GM12878 (cell line): ENCODE results near the gene WFDC12. TPM values are rescaled to one million over a fixed set of nuclear protein-coding genes. Genes with fewer than 3 reads are reported as not detected.

Experiments used
- ATAC-seq: fragments of 200-7000 bp; cut with Tn5 transposase; 3 replicates; pipeline ENCODE4 v1.9.1; 2020; ENCODE audit warnings: mild to moderate bottlenecking, moderate library complexity
- BruUV-seq: library from RNA; stranded (reverse); fragments of 400-500 nt; replicated peaks from 2 replicates; lab custom pipeline; 2021; lab: Mats Ljungman, UMichigan
- CTCF ChIA-PET: fragments of 300-600 bp; sonication (Branson Sonifier 250); formaldehyde crosslinking; extraction: SDS; loops from one replicate; lab custom pipeline; 2021; ENCODE audit warnings: inconsistent platforms; lab: Yijun Ruan, JAX
- POLR2A ChIA-PET: fragments of 350-600 bp; formaldehyde crosslinking; extraction: SDS; loops from one replicate; lab custom pipeline; 2021; ENCODE audit warnings: inconsistent platforms; lab: Charles Lee
- RAD21 ChIA-PET: fragments of 300-600 bp; sonication (Branson Sonifier 250); formaldehyde crosslinking; loops from one replicate; lab custom pipeline; 2023; ENCODE audit warnings: antibody characterized with exemption; ENCODE audit not compliant: unreplicated experiment; lab: Charles Lee
- SMC1A ChIA-PET: fragments of 300-600 bp; sonication (Branson Sonifier 250); formaldehyde crosslinking; loops from one replicate; lab custom pipeline; 2023; ENCODE audit not compliant: unreplicated experiment, uncharacterized antibody; lab: Charles Lee
- DNase-seq: peaks from one replicate; pipeline ENCODE4 v3.0.0-alpha.2; 2011; ENCODE audit warnings: low read depth, low spot score
- FAIRE-seq: peaks from 3 replicates; lab custom pipeline; 2011; peaks lifted over from hg19 to GRCh38; lab: Jason Lieb, UNC
- H2AFZ ChIP-seq: 2 replicates; pipeline ENCODE4 v1.6.0; 2011; ENCODE audit warnings: low read depth, low read length, control low read depth; ENCODE audit not compliant: control insufficient read depth
- H3K27ac ChIP-seq: 2 replicates; pipeline ENCODE4 v1.5.1; 2011; ENCODE audit warnings: control low read depth; ENCODE audit not compliant: control insufficient read depth, insufficient read depth
- H3K27me3 ChIP-seq, 2 experiments: replicated peaks in 1 of 2; 2 replicates each; pipeline versions ENCODE4 v1.6.0 to v1.6.1; 2011; ENCODE audit warnings: low read length in 1 of 2; ENCODE audit not compliant: control insufficient read depth in 2 of 2, insufficient read depth in 2 of 2
- H3K36me3 ChIP-seq, 2 experiments: 2 replicates each; pipeline ENCODE4 v1.5.1; 2011; ENCODE audit warnings: low read length in 1 of 2; ENCODE audit not compliant: control insufficient read depth in 2 of 2, insufficient read depth in 2 of 2
- H3K4me1 ChIP-seq: 2 replicates; pipeline ENCODE4 v1.6.1; 2011; ENCODE audit warnings: mild to moderate bottlenecking, low read length, moderate library complexity, mixed read lengths; ENCODE audit not compliant: control insufficient read depth, insufficient read depth
- H3K4me2 ChIP-seq: 2 replicates; pipeline ENCODE4 v1.6.0; 2011; ENCODE audit warnings: control low read depth; ENCODE audit not compliant: control insufficient read depth, insufficient read depth
- H3K4me3 ChIP-seq: fragments of 200-600 bp; sonication (generic); 2 replicates; pipeline ENCODE4 v1.5.1; 2016
- H3K79me2 ChIP-seq: 2 replicates; pipeline ENCODE4 v1.6.0; 2011; ENCODE audit warnings: low read length; ENCODE audit not compliant: control insufficient read depth, insufficient read depth
- H3K9ac ChIP-seq: 2 replicates; pipeline ENCODE4 v1.8.0; 2011; ENCODE audit warnings: low read length, control low read depth, mixed read lengths; ENCODE audit not compliant: control insufficient read depth, insufficient read depth
- H3K9me3 ChIP-seq: replicated peaks from 3 replicates; pipeline ENCODE4 v1.5.1; 2011; ENCODE audit warnings: mild to moderate bottlenecking, low read length; ENCODE audit not compliant: control insufficient read depth, insufficient read depth
- H4K20me1 ChIP-seq: 2 replicates; pipeline ENCODE4 v1.6.0; 2011; ENCODE audit not compliant: control insufficient read depth, insufficient read depth
- CBFB ChIP-seq: IDR thresholded peaks from 2 replicates; pipeline ENCODE4 v1.6.1; 2016; ENCODE audit warnings: antibody characterized with exemption, low read depth
- CEBPZ ChIP-seq: fragments of 150-350 bp; IDR thresholded peaks from 2 replicates; pipeline ENCODE4 v1.6.1; 2016; ENCODE audit warnings: low read depth, low read length
- CHD4 ChIP-seq: fragments of 200-600 bp; sonication (generic); IDR thresholded peaks from 2 replicates; pipeline ENCODE4 v1.6.1; 2016; ENCODE audit warnings: mild to moderate bottlenecking
- FOS ChIP-seq: IDR thresholded peaks from 3 replicates; pipeline ENCODE4 v1.6.1; 2011; ENCODE audit warnings: borderline replicate concordance; ENCODE audit not compliant: insufficient read length; ENCODE audit errors: extremely low read depth
- GATAD2B ChIP-seq: fragments of 450-650 bp; conservative IDR thresholded peaks from 2 replicates; pipeline ENCODE4 v1.6.1; 2017; ENCODE audit warnings: low read depth, mild to moderate bottlenecking, moderate library complexity
- IKZF1 ChIP-seq: fragments of 450-650 bp; conservative IDR thresholded peaks from 2 replicates; pipeline ENCODE4 v1.6.1; 2017; ENCODE audit warnings: antibody characterized with exemption, mild to moderate bottlenecking
- KDM1A ChIP-seq: fragments of 200-600 bp; sonication (generic); IDR thresholded peaks from 2 replicates; pipeline ENCODE4 v1.6.1; 2016; ENCODE audit warnings: borderline replicate concordance
- LARP7 ChIP-seq: fragments of 450-650 bp; IDR thresholded peaks from 2 replicates; pipeline ENCODE4 v1.6.1; 2017; ENCODE audit warnings: mild to moderate bottlenecking
- MYB ChIP-seq: fragments of 150-350 bp; IDR thresholded peaks from 2 replicates; pipeline ENCODE4 v1.6.1; 2014; ENCODE audit warnings: mild to moderate bottlenecking, low read depth, low read length, borderline replicate concordance
- NBN ChIP-seq: fragments of 450-650 bp; IDR thresholded peaks from 2 replicates; pipeline ENCODE4 v1.6.1; 2016
- RELA ChIP-seq: fragments of 450-650 bp; IDR thresholded peaks from 2 replicates; pipeline ENCODE4 v1.8.0; 2014; ENCODE audit warnings: borderline replicate concordance; ENCODE audit not compliant: partially characterized antibody
- SIX5 ChIP-seq: IDR thresholded peaks from 2 replicates; pipeline ENCODE4 v1.6.1; 2011; ENCODE audit warnings: mild to moderate bottlenecking, low read depth, low read length, moderate library complexity; ENCODE audit not compliant: severe bottlenecking
- SMC3 ChIP-seq: IDR thresholded peaks from 2 replicates; pipeline ENCODE4 v1.6.1; 2011; ENCODE audit warnings: low read length, improper control_type of control experiment, borderline replicate concordance
- SREBF1 ChIP-seq: IDR thresholded peaks from 2 replicates; pipeline ENCODE4 v1.6.1; 2012; ENCODE audit warnings: mild to moderate bottlenecking, low read length
- USF2 ChIP-seq: IDR thresholded peaks from 2 replicates; pipeline ENCODE4 v1.6.1; 2011; ENCODE audit warnings: low read depth, low read length, improper control_type of control experiment, borderline replicate concordance
- ZBED1 ChIP-seq: IDR thresholded peaks from 2 replicates; pipeline ENCODE4 v1.6.1; 2016; ENCODE audit warnings: borderline replicate concordance
- ZNF384 ChIP-seq: IDR thresholded peaks from 2 replicates; pipeline ENCODE4 v1.6.1; 2012; ENCODE audit warnings: low read depth, mild to moderate bottlenecking, low read length, improper control_type of control experiment, borderline replicate concordance
- ZNF592 ChIP-seq: fragments of 450-650 bp; IDR thresholded peaks from 2 replicates; pipeline ENCODE4 v1.6.1; 2017; ENCODE audit warnings: mild to moderate bottlenecking, moderate library complexity
- WGBS: methylation state at CpG from one replicate; pipeline ENCODE4 v1.1.6; 2016; ENCODE audit warnings: low lambda C conversion rate; ENCODE audit not compliant: insufficient replicate concordance, insufficient coverage; ENCODE audit errors: missing lambda C conversion rate; 5-methylcytosine and 5-hydroxymethylcytosine counted together
- in situ Hi-C: fragments of 300-500 bp; cut with MboI; formaldehyde crosslinking; loops from 9 replicates; pipeline ENCODE4 v1.14.3; 2018; ENCODE audit warnings: mixed read lengths
- intact Hi-C: fragments of 100-400 bp; cut with micrococcal nuclease; formaldehyde crosslinking; loops from one replicate; pipeline ENCODE4 v1.14.2; 2022; ENCODE audit not compliant: unreplicated experiment
- polyA plus RNA-seq, 11 experiments: library from polyadenylated mRNA; depleted of rRNA in 4 of 11; unstranded in 6 of 11; stranded (reverse) in 5 of 11; fragments of >200 nt; fragmentation: Nextera tagmentation in 4 of 11; fragmentation: Illumina TruSeq in 1 of 11; extraction: Ambion mirVana in 4 of 11; extraction: Trizol in 1 of 11; gene quantifications; 1 replicate in 1 of 11; 2 replicates in 10 of 11; pipeline versions ENCODE4 v1.2.1 to v1.2.3, GENCODE V29; 2011 to 2016; ENCODE audit warnings: inconsistent platforms in 2 of 11, missing spikeins in 2 of 11, low read depth in 1 of 11
- total RNA-seq, 4 experiments: library from RNA; depleted of rRNA in 3 of 4; stranded (reverse); fragments of >200 nt in 3 of 4; fragmentation: Illumina TruSeq in 1 of 4; extraction: Trizol in 1 of 4; gene quantifications; 2 replicates each; pipeline versions ENCODE4 v1.2.1 to v1.2.3, GENCODE V29; 2013 to 2021

The WFDC12 gene
- total and polyA plus RNA-seq, 10 of the 15 experiments (the other 5 are each of a cell fraction or from before 2014, with no cell fraction given): not detected

- WGBS: 97% methylated on average over 3 of the region's 3 CpGs
- ChIA-PET SMC1A (no interaction called here), RAD21 (interaction anchor here (1.2 kb wide), 1 partner anchor 10 kb away, joined by 3 read pairs; no protein-coding TSS in a partner anchor), POLR2A (no interaction called here), CTCF (interaction anchor here (1.2 to 3.7 kb wide), 3 partner anchors 13 to 34 kb away, joined by 3 to 12 read pairs (median 12); no protein-coding TSS in a partner anchor)
- H3K9ac ChIP-seq: no peak overlapping the region
- H4K20me1 ChIP-seq: no peaks in the 10 kb centered on the region
- no peak overlapping the region for H3K27ac ChIP-seq
- FAIRE-seq: no peak
- H3K4me1 ChIP-seq: no peaks in the 10 kb centered on the region
- H3K4me3 ChIP-seq: no peak overlapping the region
- H3K79me2 ChIP-seq: no peaks in the 10 kb centered on the region
- BruUV-seq: no TSS peak
- H3K27me3 ChIP-seq: no peaks in the 10 kb centered on the region
- no peak overlapping the region for H3K4me2 ChIP-seq
- no peak for DNase-seq
- H3K36me3 ChIP-seq: peaks cover 15 to 16% of the 10 kb centered on the region in 2 experiments; a peak in 3 of 4 replicates
- no peak for ATAC-seq
- no peak overlapping the region for H2AFZ ChIP-seq
- H3K9me3 ChIP-seq: no peaks in the 10 kb centered on the region; the same call in 2 of the 3 replicates
- in situ Hi-C loops (no loop called here), intact Hi-C loops (no loop called here)
- TF ChIP-seq USF2: no peak
- no peak for TF ChIP-seq SMC3
- no peak for TF ChIP-seq GATAD2B
- TF ChIP-seq CEBPZ: no peak
- TF ChIP-seq ZNF384: no peak
- no peak for TF ChIP-seq LARP7
- TF ChIP-seq CHD4: no peak
- TF ChIP-seq KDM1A: no peak
- TF ChIP-seq SIX5: no peak
- no peak for TF ChIP-seq NBN
- no peak for TF ChIP-seq SREBF1
- no peak for TF ChIP-seq RELA
- no peak for TF ChIP-seq ZBED1
- TF ChIP-seq MYB: no peak
- TF ChIP-seq IKZF1: no peak
- no peak for TF ChIP-seq ZNF592
- no peak for TF ChIP-seq CBFB
- TF ChIP-seq FOS: no peak
These were observed 46.7 kb downstream of the WFDC12 start for GRCh38 chr20:45077559-45077958.
